DMS 273 (cell line): Measurements from ENCODE around the gene PCNX2.

ENCODE experiments used
- DNase-seq: peaks from one replicate; lab custom pipeline; 2025; ENCODE audit not compliant: unreplicated experiment; lab: John Stamatoyannopoulos, UW

Gene PCNX2

DNA sequence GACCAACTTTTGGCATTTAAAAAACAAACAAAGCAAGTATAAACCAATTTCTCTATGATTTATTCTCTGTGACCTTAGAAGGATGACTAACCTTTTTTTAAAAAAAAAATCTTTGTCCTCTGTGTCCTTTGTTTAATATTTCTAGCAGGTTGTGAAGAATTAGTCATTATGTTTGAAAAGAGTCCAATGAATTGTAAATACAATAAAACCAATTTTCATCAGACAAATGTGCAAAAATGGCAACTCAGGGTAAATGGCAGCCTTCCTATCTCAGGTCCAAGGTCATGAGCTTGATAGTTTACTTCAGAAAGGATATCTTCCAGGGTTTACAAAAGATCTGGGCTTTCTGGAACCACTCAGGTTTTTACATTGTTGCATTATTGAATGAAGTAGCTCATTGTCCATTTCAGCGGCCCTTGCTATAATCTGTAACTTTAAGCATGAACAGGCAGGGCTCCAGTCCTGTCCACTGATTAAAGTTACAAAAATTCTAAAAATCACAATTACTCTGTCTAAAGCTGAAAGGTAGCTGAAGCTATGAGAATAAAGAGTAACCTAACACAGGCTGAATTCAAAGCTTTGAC is 20.3 kb upstream of the PCNX2 start:
- DNase-seq: no peak

DNA sequence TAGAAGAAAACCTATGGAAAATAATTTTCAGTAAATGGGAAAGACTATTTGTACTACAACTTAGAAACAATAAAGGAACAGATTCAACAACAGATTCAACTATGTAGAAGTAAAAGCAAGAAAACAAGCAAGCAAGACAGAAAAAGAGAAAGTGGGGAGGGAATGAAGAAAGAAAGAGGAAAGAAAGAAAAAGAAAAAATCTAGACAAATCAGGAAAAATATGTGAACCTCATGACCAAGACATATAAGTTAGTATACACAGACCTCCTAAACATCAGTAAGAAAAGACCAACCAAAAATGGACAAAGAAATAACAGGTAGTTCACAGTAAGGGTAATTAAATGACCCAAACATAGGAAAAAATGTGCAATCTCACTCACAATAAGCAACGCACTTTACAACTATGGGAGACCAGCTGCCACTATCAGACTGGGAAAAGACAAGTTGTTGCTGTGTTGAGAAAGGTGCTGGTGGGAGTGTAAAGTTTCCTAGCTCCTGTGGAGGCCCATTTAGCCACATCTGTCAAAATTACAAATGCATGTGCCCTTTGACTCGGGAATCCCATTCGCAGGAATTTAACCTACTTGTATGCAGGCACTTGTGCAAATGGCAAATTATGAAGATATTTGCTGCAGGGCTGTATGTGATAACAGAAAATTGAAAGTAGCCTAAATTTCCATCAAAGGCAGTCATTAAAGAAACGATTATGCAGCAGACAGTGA is 18.1 kb upstream of the PCNX2 start:
- DNase-seq: peak; percentile 48

DNA sequence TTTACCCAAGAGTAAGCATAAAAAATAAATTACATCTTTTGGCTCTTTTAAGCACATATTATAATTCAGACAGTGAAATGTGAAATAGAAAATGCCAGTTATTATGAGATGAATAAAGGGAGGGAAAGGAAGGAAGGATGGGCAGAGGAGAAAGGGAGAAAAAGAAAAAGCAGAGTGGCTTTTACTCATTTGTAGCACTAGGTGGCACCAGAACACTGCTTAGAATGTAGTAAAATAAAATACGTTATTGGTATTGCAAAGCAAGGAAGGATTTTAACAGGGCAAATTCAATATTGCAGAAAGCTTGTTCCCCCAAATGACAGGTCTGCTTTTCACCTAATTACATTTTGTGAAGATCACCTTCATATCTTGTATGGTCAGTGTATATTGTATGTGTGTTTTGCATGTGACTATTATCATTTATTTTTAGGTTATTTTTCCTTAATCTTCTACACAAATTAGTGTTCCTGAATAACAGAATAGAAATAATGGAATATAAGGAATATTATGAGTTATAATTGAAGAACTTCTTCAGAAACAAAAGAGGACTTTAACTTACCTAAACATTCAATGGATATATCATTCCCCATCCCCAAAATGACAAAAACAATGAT is 9.1 kb upstream of the PCNX2 start:
- DNase-seq: peak; percentile 71

DNA sequence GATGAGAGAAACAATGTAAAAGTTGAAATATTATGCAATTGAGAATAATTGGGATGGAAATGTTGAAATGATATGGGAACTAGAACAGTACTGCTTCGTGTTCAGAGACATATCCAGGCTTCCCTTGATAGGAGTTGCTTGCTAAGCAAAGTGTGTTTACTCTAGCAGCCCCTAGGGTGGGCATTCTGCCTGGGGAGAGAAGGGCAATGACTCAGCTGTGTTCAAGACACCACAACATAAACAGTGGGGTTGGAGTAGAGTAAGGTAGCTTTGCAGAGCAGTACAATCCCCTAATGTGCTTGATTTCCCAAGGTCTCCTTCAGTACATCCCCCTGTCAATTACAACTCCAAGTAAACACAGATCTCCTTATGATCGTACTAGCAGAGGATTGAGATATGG is 4.8 kb upstream of the PCNX2 start:
- no peak for DNase-seq

DNA sequence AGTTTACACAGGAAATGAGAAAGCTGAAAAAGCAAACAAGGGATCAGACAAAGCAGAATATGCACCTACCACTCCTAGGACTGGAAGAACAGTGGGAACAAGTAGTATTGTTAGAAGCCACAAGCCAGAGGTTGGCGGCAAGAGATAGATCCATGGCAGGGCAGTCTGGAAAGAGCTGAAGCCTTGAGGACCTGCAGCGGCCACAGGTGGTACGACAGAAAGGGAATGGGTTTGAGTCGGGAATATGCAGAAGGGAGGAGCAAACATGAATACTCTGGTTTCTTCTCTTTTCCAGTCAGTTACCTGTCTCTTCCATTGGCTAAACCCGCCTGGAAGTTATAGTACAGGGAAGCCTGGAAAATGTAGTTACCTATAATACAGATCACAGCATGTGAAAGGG is 3.9 kb upstream of the PCNX2 start:
- DNase-seq: no peak

DNA sequence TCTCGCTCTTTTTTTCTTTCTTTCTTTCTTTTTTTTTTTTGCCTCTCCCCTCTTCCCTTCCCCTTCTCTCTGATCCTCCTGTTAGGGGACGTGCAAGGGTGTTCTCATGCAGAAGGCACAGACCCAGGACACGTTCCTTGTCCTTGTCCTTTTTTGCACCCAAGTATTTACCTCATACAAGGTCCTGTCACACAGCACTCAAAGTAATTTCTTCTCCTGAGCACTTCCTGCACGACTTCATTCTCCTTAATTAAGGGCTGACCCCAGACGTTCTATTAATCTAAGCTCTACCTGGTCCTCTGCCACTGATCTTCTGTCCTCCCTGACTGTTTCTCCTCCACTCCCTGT is 424 bp upstream of the PCNX2 start:
- peak; percentile 21 for DNase-seq

DNA sequence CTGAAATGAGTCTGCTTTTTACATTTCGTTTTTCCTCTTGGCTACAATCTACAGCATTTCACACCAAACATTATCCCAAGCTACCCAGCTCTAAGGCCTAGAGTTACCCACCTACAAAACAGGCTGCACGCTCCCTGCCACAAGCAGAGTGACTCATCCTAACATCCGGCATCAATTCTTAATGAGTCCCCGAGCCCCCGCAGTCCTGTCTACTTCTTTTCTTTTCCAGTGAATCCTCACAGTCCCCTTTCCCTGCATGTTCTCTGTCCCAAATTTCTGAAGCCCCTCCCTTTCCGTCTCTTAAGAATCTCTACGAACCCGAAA is 650 bp downstream of the PCNX2 start:
- DNase-seq: peak; percentile 64

DNA sequence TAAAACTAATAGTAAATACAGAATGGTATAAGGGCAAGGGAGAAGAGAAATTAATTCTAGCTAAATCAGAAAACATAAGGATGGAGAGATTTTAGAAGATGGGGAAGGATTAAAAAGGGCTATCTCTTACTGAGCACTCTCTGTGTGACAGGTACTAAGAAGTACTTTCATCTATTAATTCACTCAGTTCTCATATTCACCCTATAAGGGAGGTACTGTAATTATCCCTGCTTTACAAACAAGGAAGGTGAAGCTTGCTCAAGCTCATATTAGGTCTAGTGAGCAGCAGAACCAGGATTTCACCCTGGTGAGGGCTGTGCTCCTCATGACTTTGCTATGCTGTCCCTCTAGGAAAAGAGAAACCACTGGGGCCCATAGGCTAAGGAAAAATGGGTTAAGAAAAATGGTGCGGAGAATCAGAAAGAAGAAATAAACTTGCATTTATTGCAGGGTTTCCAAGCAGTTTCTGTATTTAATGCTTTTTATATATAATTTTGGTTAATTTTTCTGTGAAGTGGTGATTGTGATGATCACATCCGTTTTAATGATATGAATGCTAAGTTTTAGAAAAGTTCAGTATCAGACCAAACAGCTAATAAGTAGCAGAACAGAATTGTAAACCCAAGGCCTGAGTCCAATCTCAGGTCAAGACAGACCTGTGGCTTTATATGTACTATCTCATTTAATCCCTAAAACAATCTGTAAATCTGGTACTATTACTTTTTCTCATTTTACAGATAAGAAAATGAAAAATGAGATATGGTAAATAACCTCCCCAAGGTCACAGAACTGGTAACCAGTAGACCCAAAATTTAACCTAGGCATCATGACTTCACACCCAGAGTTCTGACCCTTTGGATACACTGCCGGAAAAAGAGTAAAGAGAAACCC is 1.7 kb downstream of the PCNX2 start:
- peak; percentile 7 for DNase-seq

DNA sequence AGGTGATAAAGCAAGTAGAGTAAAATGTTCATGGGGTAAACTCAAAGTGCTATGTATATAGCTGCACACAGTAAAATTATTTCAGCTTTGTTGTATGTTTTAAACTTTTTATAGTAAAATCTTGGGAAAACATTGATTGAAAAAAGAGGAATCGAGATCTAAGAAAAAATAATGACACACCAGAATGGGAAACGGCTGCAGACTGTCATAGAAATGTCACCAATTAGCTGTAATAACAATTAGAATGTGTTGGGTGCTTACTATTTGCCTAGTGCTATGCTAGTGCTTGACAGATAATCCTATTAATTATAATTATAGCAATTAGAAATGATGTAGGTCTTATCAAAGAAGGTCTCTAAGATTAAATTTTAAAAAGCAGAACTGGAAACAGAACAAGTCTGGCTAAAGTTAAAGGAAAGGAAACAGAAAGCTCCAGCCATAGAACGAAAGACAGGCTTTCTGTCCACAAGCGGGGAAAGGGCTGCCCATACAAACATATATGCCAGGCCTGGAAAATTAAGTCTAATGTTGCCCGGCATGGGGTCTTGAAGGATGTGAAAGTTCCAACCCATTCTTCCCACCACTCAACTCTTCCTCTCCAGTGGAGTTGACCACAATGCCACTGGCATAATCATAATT is 5.0 kb downstream of the PCNX2 start:
- no peak for DNase-seq

DNA sequence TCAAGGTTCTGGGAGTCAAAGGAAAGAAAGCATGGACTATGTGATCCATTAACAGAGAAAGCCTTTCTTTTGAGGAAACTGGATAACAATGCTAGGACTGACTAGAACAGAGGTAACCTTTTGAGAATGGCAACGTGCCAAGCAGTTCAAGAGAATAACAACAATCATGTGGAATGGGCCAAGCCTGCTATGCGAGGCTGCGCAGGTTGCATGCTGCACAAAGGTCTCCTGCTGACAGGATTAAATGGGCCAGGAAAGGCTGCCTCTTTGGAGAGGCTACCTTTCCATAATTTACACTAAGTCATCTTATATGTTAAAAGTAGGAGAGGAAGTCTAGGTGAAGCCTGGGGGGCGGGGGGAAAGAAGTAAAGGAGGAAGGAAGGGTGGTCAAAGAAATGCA is 5.8 kb downstream of the PCNX2 start:
- no peak for DNase-seq

DNA sequence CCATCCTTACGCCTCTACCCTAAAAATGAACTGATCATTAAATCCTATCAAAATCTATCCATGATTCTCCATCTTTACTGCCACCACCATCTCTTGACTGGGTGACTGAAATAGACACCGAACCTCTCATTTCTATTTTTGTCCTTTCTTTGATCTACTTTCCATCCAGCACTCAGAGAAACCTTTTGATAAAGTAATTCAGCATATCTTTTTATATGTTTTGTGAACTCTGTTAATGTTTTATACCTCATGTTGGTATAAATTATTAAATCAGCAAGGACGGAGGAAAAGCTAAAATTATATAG is 13.0 kb downstream of the PCNX2 start:
- no peak for DNase-seq

DNA sequence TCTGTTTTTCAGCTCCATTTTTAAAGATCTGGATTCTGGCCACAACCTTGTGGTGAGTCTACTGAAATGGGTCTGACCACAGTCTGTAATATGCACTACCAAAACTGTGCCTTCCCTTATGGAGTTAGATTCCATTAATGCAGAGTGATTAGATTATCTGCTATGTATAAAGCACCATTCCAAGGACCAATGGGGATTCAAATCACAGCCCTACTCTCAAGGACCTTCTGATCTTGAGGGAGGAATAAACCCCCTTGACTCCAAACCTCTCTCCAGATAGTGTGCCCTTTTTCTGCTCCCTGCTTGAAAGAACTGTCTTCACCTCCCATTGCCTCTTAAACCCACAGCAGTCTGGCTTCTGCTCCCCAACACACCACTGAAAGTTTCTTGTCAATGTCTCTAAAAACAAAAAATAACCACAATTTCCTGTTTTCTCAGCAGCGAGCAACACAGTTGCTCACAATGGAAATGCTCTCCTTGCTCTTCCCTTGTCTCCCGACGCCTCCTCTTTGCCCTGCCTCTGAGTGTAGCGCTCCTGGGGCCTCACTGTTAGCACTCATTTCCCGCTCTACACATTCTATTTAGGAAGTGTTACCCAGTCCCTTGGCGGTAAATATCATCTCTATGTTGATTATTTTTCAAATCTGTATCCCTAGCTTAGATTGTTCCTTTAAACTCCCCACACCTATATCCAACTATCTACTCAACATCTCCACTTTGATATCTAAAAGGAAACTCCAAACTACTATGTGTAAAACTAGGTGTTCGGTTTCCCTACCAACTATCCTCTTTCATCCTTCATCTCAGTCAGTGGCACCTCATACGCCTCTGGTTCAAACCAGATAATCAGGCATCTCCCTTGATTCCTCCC is 13.6 kb downstream of the PCNX2 start:
- no peak for DNase-seq

DNA sequence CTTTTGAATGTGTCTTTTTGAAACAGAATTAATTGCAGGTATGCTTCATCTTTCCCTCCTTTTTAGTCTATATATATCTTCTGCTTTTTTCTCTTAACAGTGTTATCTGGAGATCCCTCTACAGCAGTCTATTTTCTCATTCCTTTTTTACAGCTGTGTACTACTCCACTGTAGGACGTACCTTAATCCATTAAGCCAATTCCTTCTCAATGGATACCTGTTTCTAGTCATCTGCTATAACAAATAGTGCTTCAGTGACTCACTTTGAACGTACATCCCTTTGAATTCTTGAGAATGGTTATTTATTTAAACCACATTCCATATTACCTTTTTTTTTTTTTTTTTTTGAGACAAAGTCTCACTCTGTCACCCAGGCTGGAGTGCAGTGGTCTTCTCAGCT is 15.6 kb downstream of the PCNX2 start:
- no peak for DNase-seq

DNA sequence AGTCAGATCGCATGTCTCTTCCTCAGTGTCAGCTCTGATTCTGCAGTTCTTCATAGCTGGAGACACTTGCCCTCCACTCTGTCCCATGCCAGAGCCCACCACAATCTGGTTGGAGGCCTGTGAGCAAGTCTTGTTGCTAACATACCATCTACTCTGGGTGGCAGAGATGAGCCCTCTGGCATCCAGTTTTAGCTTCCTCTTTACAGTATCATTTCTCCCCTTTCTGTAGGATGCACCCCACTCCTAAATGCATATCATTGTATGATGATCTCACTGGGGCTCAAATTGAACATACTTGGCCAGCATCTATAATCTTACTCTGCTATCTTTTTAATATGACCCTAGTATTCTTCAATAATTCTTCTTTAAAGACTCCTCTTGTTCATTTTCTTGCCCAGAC is 16.9 kb downstream of the PCNX2 start:
- DNase-seq: no peak

DNA sequence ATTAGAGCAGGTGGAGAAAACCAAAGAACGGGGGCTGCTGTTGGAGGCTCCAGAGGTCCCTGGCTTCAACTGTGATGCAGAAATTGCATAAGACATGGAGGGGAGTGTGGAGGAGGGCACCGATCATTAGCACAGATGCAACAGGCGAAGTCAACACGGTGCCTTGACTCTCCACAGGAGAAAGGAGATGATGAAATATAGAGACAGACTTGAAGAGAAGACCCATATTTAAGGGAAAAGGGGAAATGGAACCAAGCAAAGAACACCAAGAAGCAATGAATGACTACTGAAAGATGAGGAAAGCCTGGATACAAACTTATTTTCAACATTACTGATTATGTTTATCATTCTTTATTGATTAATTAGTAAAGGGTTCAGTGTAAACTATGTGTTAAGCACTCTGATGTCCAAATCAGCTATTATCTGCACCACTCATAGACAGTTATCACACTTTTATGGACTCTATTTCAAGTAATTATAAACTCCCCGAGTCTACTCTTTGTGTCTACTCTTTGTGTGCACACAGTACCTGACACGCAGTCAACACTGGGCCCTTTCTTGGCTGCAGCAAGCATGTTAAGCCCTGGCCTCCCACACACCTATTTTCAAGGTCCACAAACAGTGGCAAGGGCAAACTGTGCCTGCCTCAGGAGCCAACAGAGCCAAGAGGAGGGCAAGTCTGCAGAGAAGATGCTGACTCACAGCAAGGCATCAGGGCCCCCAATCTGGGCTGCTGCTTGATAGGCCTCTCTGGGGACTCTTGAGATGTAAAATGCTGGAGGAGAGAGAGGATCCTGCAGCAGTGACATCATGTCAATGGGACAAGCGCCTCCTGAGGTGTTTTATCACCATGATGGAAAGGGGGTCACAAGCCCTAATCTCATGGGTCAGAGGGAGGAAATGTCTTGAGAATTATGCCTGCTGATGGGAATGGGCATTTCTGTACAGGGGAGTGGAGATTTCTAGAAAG is 17.6 kb downstream of the PCNX2 start:
- DNase-seq: no peak

DNA sequence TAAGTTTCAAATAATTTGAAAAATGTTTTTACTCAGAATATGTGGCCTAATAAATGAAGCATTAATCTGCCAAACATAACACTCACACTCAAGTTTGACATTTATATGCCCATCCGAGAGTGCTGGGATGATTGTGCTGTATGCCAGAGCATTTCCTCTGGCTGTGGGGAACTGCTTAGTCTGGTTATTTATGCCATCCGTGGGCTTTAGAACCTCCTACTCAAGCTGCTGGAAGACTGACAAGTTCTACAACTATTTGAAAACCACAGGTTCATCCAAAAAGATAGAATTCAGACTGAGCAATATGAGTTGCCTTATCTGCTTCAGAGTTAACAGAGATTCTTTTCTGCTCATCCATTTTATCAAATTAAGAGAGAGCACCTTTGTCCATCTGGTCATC is 25.9 kb downstream of the PCNX2 start:
- DNase-seq: no peak

DNA sequence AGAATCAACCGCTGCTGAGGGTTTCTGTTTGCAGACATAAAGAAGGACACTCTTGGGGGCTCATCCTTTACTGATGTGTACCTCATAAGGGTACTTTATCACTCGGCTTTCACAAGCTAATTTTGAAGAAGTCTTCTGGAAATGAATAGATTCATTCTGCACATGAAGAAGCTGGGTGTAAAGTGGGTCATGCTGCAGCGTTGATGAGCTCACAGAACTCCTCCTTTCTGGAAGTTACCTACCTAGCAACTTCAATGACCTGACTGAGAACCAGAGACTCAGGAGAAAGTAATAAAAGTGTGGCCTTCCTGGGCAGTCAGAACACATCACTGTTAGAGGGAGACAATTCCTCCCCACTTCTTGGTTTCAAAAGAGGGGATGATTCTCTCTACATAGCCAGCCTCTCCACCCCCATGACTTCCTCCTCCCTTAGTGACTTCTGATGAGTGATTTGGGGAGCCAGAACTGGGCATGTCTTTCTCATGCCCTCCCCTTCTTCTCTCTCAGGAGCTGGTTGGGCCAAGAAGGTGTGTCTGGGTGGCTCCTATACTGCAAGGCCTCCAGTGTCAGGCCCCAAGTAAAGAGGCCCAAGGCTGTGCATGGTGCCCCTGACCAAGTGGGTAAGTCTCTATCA is 27.0 kb downstream of the PCNX2 start:
- DNase-seq: no peak

DNA sequence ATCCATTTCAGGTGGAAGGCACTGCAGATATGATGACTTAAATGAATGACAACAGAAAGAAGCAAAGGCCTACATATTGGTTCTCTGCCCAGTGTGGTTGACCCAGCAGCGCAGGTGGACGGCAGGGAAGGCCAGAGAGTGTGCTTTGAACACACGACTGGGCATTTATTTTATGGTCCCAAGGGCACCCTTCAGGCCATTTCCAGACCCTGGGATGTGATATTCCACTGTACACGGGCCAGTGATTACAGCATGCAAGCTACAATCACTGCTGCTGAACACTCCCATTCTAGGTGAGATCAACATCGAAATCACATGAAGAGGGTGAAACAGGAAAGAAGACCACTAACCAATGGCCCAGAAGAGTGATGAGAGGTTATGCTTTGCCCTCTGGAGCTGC is 33.8 kb downstream of the PCNX2 start:
- DNase-seq: no peak

DNA sequence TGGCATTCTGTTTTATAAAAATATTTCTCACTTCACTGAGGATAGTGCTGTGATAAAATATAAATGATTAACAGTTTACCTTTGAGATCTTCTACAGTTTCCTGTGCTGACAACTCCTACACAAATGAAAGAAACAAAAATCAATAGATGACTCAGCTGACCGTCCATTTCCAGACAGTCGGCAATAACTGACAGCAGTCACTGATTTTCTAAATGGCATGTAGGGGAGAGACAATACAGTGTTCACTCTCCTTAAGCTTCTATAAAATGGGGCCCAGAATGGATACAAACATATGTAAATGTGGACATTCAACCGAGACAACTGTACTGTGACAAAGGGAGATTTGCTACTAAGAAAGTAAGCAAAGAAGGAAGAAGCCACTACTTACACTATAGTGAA is 34.3 kb downstream of the PCNX2 start:
- DNase-seq: no peak
